ENCODE measurements around the gene ENOX1.

Gene ENOX1

DNA sequence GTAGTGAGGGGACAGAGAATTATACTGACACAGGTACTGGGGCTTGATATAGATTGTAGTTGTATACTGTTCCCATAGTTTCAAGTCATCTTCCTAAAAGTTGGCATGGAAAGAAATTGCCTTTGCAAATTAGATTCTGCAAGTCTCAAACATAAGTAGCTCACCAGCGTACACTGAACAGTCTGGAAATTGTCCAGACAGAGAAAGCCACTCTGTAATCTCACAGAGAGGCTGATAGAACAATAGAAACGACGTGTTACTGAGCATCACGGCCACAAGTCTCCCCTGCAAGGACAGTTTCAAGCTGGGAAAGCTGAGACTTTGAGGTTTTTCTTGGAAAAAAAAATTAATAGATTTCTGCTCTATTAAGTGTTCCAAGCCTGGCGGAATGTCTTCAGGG is 534.8 kb downstream of the ENOX1 start:
- no peak for DNase-seq (ENCODE audit: low read depth in 3 of 3)

DNA sequence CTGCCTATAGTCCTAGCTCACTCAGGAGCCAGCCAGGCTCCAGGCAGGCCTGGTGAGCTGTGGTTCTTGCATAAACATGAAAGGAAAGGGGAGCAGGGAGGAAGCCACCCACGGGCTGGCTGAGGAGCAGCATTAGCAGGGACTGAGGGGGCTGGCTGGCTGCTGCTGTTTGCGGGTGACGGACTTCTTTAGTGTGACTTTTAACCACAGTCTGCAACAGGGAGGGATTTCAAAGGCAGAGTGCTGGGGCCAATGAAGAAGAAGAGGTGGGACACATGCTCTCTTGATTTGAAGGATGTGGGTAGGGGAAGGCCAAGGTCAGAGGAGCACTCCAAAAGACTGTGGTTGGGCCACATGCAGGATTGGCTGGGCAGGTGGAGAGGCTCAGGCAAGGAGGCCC is 540.4 kb downstream of the ENOX1 start:
- no peak for DNase-seq (ENCODE audit: low read depth in 3 of 3)

DNA sequence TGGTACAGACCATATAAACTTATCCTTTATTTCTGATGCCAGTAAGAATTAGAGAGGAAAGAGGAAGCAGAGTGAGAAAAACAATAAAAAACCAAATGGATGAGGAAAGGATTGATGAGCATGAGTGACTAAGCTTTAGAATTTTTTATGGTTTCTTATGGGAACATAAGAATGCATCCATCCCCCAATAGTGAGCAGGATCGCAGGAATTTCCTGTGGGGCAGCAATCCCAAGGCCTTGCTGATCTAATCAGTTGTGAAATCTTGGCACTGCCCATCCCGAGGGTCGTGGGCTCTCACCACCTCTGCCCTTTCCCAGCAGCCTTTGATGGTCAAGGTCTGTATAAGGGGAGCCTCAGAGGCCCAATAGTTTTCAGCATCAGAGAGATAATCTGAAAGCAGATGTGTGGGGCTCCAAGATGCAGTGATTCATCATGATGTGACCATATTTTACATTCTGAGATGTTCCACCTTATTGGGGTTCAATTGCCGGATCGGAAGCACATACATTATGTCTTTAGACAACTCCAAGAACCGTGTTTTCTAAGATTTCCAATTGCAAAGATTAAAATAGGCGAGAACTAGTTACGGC is 541.3 kb downstream of the ENOX1 start:
- DNase-seq (ENCODE audit: low read depth in 3 of 3): no peak

DNA sequence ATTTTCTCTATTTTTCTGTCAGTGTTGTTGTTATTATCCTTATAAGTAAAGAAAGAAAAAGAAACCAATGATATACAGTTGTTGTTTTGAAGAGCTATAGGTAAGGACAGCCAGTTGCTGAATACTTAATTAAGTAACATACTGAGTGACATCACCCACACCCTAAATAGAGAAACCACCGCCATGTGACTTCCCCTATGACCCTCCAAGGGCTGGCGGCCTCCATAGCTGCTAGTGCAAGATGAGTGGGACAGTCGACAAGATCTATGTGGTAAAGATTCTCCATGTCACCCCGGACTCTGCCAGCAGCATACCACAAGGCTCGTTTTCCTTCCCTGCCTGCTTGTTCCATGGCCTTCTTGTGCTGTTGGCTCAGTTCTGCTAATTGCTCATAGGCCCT is 542.3 kb downstream of the ENOX1 start:
- DNase-seq (ENCODE audit: low read depth in 3 of 3): no peak

DNA sequence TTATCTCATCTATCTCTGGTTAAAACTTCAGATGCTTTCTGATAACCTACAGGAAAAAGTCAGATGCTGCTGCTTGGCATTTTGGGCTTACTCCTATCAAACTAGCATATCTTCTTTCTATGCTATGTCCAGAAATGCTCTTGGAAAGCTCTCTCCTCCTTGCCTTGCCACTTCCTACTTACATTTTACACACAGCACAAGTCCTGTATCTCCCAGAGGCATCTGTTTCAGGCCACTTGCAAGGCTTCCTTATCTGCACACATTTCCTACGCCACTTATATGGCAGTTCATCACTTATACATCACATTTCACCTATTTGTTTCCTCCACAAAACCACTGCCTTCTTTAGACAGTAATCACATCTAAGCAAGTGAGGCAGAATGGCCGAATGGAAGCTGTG is 543.1 kb downstream of the ENOX1 start:
- no peak for DNase-seq (ENCODE audit: low read depth in 3 of 3)

DNA sequence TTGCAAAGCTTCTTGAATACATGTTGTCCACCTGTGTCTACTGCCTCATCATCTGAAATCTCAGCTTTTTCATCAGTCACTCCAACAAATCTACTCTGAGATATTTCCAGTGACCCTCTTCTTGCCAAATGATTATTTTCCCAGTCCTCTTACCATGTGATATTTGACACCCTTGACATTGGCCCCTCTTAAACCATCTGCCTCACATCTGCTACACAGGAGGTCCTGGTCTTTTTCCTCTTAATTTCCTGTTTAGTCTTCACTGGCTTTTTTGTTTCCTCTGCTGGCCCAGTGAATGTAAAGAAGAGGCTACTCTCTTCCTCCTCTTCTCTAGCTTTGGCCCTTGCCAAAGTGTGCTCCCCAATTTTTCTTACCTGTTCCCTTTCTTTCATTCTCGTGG is 544.7 kb downstream of the ENOX1 start:
- no peak for DNase-seq (ENCODE audit: low read depth in 3 of 3)

DNA sequence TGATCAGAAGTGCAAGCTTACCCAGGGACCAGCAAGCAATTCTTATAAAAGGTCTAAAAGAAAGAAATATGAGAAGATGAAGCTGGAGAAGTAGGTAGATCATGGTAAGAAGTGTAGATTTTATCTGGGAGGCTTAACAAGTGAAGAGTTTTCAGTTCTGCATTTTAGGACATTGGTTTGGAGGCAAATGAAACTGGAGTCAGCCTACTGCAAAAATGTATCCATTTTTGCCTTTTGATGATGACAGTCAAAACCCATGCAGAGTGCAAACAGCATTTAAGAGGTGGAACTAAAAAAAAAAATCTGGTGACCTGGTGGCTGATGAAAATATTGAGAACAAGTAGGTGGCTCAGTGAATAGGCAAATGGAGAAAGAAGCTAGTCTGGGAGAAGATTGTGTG is 546.5 kb downstream of the ENOX1 start:
- no peak for DNase-seq (ENCODE audit: low read depth in 3 of 3)

DNA sequence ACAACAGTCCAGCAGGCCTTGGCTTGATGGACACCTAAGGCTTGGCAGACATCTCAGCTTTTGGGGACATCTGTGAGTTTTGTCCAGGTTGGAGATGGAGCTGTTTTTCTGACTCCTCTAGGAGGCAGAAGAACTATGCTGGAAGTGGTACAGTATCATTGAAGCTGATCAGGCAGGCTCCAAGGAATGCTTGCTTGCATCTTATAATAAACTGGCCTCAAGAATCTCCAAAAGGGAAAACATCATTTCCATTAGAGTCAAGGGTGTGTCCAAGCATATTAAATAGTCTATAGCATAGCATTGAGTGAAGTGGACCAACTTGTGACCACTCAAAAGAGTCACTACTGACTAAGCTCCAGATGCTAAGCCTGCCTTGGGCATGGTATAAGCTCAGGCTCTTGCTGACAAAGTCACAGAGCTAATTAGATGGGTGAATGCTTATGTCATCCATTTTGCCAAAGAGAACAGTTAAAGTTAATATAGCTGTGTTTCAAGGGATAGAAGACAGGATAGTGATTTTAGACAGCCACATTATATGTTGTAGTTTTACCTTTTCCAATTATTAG is 547.4 kb downstream of the ENOX1 start:
- DNase-seq (ENCODE audit: low read depth in 3 of 3): no peak

DNA sequence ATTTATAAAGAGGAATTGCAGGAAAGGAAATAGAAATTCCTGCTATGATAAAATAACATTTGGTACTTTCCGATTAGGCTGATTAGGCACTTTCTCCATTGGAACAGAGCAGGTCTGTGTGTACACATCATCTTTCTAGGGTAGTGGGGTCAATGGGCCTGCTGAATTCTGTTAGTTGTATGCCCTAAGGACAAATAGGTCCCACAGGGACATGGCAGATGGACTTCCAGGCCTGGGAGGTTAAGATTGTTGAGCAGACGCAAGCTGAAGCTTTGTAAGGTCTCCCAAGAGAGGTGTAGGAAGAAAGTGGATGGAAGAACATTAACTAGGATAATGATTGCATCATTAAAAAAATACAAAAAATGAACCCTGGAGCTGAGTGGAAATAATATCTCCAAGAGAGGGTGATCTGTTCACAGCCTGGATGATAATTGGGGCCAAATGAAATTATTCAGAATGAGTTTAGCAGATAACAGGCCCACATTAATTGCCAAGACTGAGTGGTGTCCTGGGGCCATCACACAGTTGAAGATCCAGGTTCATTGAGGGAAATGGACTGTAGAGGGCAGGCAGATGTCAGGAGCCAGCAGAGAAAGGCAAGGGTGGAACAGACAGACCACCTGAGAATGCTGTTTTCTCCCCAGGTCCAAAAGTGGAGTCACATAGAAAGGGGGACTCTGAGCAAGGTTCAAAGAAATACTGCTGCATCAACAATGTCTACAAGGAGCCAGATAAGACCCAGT is 548.3 kb downstream of the ENOX1 start:
- DNase-seq (ENCODE audit: low read depth in 3 of 3): no peak

DNA sequence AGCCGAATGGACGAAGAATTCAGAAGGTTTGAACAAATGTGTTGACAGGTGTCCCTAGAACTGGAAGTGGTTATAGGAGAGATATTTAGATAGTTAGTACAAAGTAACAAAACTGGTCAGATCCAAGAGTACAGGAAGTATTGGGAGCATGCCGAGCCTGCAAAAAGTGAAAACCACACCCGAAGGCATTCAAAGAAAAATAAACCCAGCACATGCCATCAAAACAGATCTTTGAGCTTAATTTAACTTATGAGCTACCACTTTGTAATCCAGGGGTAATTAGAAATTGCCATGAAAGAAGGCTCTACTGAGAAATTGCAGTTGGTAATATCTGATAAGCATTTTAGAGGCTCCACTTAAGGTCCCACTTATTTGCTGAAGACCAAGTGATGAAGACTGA is 549.2 kb downstream of the ENOX1 start:
- no peak for DNase-seq (ENCODE audit: low read depth in 3 of 3)

DNA sequence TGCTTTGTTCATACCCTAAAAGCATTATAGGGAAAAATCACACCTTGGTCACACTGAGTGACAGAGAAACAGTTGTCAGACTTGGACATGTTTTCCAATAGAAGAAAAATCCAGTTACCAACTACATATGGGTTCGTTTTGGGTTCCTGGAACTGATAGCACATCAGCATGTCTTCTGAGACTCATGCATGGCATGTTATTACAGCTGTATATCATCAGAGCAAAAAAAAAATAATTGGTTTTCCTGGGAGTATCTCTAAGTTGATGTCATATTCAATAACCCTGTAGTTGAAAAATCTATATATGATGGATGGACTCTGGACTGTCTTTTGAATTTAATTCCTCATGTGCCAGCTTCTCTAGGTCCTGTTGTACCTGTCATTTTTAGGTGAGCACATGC is 551.7 kb downstream of the ENOX1 start:
- no peak for DNase-seq (ENCODE audit: low read depth in 3 of 3)

DNA sequence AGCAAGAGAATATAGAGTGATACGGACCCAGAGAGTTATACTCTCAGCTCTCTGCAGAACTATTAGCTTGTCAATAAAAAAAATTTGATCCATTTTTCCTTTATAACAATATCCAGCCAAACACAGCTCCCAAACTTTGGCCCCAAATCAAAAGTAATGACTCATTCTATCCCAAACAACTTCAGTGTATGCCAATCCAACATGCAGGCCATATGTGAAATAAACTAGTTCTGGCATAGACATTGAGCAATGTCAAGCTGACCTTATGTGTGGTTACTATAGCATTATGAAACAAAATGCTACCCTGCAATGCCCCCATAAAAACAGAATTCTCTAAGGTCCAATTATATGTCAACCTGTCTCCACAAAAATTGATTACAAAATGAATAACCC is 553.9 kb downstream of the ENOX1 start:
- no peak for DNase-seq (ENCODE audit: low read depth in 3 of 3)

DNA sequence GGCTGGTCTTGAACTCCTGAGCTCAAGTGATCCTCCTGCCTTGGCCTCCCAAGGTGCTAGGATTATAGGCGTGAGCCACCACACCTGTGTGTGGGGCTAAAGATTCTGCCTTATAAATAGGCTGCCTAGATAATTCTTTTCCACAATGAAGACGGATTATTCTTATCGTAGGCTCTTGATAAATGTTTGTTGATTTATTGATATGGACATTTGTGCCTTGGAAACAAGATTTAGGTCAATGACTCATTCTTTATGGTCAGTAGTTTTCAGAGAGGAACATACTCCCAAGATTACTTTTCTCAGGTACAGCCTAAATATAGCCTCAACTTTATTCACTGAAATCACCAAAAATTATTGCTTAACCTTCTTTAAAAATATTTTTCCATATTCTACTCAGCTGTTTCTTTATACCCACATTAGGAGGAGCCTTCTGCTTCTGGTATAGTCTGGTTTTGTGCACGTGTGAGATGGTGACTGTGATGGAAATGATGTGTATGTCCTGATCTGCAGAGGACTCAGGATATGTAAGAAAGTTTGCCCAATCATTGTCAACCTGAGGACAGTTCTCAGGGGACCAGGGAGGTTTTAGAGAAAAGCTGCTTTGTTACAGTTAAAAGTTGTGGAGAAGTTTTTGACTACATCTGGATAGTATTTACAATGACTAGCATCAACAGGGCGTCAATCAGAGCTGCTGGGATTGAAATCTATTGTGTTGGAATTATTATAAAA is 554.5 kb downstream of the ENOX1 start:
- no peak for DNase-seq (ENCODE audit: low read depth in 3 of 3)

DNA sequence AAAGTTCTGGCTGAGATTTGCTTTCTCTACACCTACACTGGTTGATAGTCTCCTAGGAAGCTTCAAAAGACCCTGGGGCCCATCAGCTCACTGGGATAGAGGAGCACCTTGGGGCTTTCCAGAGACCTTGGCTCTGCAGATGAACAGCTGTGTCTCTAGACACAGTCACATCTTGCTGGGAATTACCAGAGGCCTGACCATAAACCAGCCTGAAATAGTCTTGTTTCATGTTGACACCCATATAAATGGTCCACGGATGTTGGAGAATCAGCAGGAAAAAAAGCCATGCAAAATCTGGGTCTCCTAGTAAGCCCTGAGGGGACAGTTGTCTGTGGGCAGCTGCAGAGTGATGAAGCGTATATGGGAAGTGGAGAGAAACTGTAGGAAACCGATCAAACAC is 555.8 kb downstream of the ENOX1 start:
- no peak for DNase-seq (ENCODE audit: low read depth in 3 of 3)

DNA sequence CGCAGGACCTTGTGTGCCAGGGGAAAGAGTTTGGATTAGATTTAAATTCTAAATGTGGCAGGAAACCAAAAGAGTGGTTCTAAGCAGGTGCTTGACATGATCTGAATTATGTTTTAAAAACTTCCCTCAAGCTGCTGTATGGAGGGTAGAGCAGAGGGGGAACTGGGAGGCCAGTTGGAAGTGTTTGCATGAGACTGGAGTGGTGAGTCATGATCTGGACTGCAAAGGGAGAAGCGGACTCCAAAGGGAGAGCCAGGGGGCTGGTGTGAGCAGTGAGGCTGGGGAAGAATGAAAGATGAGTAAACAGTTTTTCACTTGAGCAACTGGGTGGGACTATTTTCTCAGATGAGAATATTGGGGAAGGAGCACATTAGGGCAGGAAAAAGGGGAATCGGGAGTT is 557.3 kb downstream of the ENOX1 start:
- DNase-seq (ENCODE audit: low read depth in 3 of 3): no peak

DNA sequence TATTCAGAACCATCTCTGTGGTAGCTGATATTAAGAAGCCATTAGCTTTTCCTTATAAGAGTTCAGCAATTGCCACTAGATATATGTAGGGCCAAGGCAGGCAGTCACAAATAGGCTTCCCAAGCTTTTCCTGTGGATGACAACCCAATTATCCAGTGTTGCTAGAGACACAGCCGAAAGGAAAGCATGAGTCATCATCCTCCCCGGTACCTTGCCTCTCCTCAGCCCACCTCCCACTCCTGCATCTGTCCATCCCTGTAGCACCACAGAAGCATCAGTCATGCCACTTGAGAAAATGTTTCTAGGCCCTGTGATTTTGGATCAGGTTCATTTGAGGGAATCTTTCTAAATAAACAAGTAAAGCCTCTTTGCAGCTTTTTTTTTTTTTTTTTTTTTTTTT is 559.1 kb downstream of the ENOX1 start:
- no peak for DNase-seq (ENCODE audit: low read depth in 3 of 3)

DNA sequence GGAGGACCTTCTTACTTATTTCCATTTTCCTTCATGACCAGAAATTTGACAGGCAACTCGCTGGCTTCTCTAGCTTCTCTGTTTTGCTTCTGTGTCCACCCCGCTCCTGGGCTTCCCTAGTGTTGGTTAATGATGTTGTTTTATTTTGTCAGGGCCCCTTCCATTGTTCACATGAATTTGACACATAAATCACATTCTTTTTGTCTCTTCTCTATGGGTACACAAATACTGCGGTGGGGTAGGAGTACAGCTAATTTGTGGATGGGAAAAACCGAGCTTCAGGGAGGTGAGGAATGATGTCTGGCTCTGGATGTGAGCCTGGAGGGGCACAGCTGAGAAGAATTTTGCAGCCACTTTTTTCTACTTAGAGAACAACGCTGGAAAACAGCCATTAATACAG is 563.6 kb downstream of the ENOX1 start:
- DNase-seq (ENCODE audit: low read depth in 3 of 3): no peak

DNA sequence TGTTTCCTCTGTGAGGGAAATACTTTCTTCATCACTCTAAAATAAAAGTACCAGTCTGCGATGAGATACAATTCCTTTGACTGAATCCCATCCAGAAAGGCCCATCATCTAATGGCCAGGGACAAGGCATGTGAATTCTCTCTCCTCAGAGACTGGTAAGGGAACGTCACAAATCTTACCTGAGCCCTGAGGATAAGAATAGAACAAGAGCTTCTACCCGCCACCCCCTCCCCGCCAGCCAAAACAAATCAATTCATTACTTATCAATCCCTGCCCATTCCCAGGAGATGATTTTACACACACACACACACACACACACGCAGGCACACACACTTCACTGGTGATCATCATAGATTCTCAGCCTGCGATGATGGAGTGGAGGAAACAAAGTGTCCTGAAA is 564.7 kb downstream of the ENOX1 start:
- DNase-seq (ENCODE audit: low read depth in 3 of 3): no peak

DNA sequence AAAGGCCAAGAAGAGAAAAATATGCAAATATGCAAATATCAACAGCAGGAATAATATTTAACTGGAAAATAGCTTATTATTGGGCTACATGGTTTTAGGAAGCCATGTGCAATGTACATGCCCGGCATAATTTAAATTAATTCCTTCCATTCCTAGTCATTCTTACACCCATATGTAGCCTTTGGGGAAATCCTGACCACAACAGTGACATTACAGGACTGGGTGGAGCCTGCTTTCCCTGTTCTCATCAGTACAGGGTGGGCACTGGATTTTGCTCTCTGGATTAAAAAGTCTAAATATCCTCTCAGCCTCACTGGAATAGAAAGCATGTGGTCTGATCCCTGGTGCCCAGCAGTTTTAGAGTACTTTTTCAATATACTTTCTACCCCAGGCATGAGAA is 565.2 kb downstream of the ENOX1 start:
- no peak for DNase-seq (ENCODE audit: low read depth in 3 of 3)

DNA sequence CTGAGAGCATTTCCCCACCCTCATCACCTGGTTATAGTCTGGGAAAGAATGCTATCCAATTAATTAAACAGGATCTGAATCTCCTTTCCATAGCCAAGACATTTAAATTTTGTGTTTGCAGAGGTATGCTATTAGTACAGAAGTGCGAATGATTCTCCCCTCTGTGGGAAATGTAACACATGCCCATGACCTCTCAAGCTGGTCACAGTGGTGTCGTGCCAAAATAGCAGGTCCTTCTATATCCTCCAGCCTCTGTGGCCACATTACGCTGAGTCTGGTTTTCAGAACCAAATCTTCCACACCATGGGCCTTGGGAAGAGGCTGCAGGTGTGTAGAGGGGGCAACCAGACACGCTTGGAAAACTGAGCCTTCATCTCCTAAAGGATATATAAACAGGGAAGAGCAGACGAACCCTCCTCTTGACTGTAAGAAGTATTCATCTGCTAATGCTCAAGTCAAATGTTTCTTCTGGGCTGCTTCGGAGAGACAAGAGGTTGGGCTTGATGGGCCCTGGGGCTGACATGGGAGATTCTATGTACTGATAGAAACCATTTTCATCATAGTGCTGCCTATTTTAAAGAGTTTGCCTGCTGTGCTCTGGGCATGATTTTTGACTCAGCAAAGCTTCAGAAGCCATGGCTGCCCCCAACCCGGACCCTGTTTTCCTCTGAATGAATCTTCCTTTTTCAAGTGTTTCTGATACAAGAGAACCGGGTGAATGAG is 565.7 kb downstream of the ENOX1 start:
- DNase-seq (ENCODE audit: low read depth in 3 of 3): no peak

DNA sequence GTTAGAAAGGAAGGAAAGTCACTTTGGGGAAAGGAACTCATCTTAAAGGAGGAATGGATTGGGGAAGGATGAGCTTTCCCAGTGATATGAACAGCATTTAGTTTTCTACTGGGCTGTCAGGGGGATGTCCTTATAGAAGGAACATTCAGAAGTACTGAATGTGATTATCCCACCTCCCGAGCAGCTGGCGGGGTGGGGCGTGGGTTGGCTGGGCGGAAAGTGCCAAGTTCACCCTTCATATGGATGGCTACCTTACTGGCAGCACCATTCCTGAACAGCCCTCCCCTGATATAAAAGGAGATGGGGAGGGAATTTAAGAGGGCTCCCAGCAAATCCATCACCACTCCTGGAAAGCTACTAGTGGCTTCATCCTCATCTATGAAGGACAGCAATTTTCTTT is 572.6 kb downstream of the ENOX1 start:
- no peak for DNase-seq (ENCODE audit: low read depth in 3 of 3)

DNA sequence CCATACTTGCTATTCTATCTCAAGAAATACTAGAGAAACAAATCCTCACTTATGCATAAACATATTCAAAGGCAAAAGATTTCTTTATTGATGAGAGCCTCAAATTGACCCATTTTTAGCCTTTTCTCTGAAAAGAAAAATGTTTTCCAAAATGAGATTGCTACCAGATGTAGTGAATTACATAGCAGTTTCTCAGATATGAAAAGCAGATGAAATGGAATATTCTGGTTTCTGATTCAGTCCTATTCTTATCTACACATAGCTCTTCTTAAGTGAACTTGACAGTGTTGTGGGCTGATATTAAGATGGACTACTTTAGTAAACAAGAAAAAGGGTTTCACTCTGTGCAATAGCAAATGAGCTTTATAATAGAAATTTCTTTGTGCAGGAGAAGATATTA is 579.9 kb downstream of the ENOX1 start:
- DNase-seq (ENCODE audit: low read depth in 3 of 3): no peak
